Endothelial cell of umbilical vein (primary cell): ENCODE data around the gene ANP32E. TPM values are rescaled to one million over a fixed set of nuclear protein-coding genes. Genes with fewer than 3 reads are reported as not detected.

Experiments
- BruUV-seq: library from RNA; stranded (reverse); fragments of 400-500 nt; replicated peaks from 2 replicates; lab custom pipeline; 2021; lab: Mats Ljungman, UMichigan
- CTCF ChIA-PET: fragments of 300-600, 350-600 bp; sonication (Branson Sonifier 250); formaldehyde crosslinking; loops from one replicate; lab custom pipeline; 2021; ENCODE audit warnings: antibody characterized with exemption, inconsistent platforms; lab: Charles Lee
- POLR2A ChIA-PET: fragments of 300-600, 350-600 bp; sonication (Branson Sonifier 250); formaldehyde crosslinking; loops from one replicate; lab custom pipeline; 2021; ENCODE audit warnings: antibody characterized with exemption, inconsistent platforms; lab: Charles Lee
- DNase-seq: peaks from one replicate; pipeline ENCODE4 v3.0.0-alpha.2; 2011; ENCODE audit warnings: low read depth, low spot score
- FAIRE-seq: peaks from 2 replicates; lab custom pipeline; 2011; peaks lifted over from hg19 to GRCh38; lab: Jason Lieb, UNC
- H2AFZ ChIP-seq: 2 replicates; pipeline ENCODE4 v1.6.0; 2012; ENCODE audit warnings: low read depth, low read length, control low read depth, inconsistent platforms
- H3K27ac ChIP-seq: 2 replicates; pipeline ENCODE4 v1.5.1; 2011; ENCODE audit warnings: low read depth, mild to moderate bottlenecking, control low read depth, low read length, moderate library complexity; ENCODE audit not compliant: insufficient read depth
- H3K27me3 ChIP-seq, 2 experiments: 2 replicates each; pipeline versions ENCODE4 v1.6.0 to v1.6.1; 2011; ENCODE audit warnings: low read length in 2 of 2, mixed read lengths in 1 of 2; ENCODE audit not compliant: control insufficient read depth in 2 of 2, insufficient read depth in 2 of 2
- H3K36me3 ChIP-seq, 2 experiments: 2 replicates in 1 of 2; 3 replicates in 1 of 2; pipeline ENCODE4 v1.5.1; 2011; ENCODE audit warnings: low read length in 2 of 2, mild to moderate bottlenecking in 1 of 2, moderate library complexity in 1 of 2; ENCODE audit not compliant: control insufficient read depth in 2 of 2, insufficient read depth in 2 of 2; ENCODE audit errors: extremely low read depth in 1 of 2
- H3K4me1 ChIP-seq: 3 replicates; pipeline ENCODE4 v1.5.1; 2011; ENCODE audit warnings: mild to moderate bottlenecking, low read length; ENCODE audit not compliant: control insufficient read depth, insufficient read depth; ENCODE audit errors: extremely low read depth
- H3K4me2 ChIP-seq: 2 replicates; pipeline ENCODE4 v1.6.1; 2011; ENCODE audit warnings: low read length, control low read depth, mixed read lengths; ENCODE audit not compliant: insufficient read depth
- H3K4me3 ChIP-seq, 3 experiments: fragments of 200-600 bp in 1 of 3; sonication (generic), shearing (Covaris generic) in 1 of 3; replicated peaks in 1 of 3; 2 replicates each; pipeline ENCODE4 v1.5.1; 2011 to 2016; ENCODE audit warnings: control low read depth in 3 of 3, low read length in 3 of 3, mild to moderate bottlenecking in 2 of 3, inconsistent platforms in 1 of 3, low read depth in 1 of 3, moderate library complexity in 1 of 3; ENCODE audit not compliant: insufficient read depth in 1 of 3
- H3K79me2 ChIP-seq: 2 replicates; pipeline ENCODE4 v1.6.0; 2012; ENCODE audit warnings: low read length, inconsistent platforms; ENCODE audit not compliant: control insufficient read depth, insufficient read depth
- H3K9ac ChIP-seq: replicated peaks from 2 replicates; pipeline ENCODE3; 2011; ENCODE audit warnings: low read length, control low read depth; ENCODE audit not compliant: insufficient read depth; ENCODE audit errors: extremely low read depth
- H3K9me1 ChIP-seq: replicated peaks from 3 replicates; pipeline ENCODE4 v1.6.0; 2011; ENCODE audit warnings: mild to moderate bottlenecking, low read length; ENCODE audit not compliant: control insufficient read depth, insufficient read depth; ENCODE audit errors: extremely low read depth
- H3K9me3 ChIP-seq: replicated peaks from 2 replicates; pipeline ENCODE4 v1.5.1; 2012; ENCODE audit warnings: low read length, inconsistent platforms; ENCODE audit not compliant: control insufficient read depth, insufficient read depth
- H4K20me1 ChIP-seq: replicated peaks from 2 replicates; pipeline ENCODE3; 2011; ENCODE audit warnings: mild to moderate bottlenecking, low read length; ENCODE audit not compliant: control insufficient read depth, insufficient read depth; ENCODE audit errors: extremely low read depth
- EZH2 ChIP-seq: IDR thresholded peaks from 2 replicates; pipeline ENCODE4 v1.6.1; 2012; ENCODE audit warnings: borderline replicate concordance, low read depth, mild to moderate bottlenecking, moderate library complexity, low read length, inconsistent platforms; ENCODE audit not compliant: severe bottlenecking
- FOS ChIP-seq: IDR thresholded peaks from 2 replicates; pipeline ENCODE4 v1.6.1; 2011; ENCODE audit warnings: mild to moderate bottlenecking, low read length, moderate library complexity, borderline replicate concordance; ENCODE audit not compliant: insufficient read depth
- GATA2 ChIP-seq: IDR thresholded peaks from 2 replicates; pipeline ENCODE4 v1.7.0; 2011; ENCODE audit warnings: low read depth, mild to moderate bottlenecking, moderate library complexity, mixed read lengths, low read length; ENCODE audit not compliant: insufficient read length, insufficient read depth
- JUN ChIP-seq: IDR thresholded peaks from 2 replicates; pipeline ENCODE4 v1.6.1; 2011; ENCODE audit warnings: borderline replicate concordance, low read depth; ENCODE audit not compliant: insufficient read length, insufficient read depth
- MAX ChIP-seq: IDR thresholded peaks from 2 replicates; pipeline ENCODE4 v1.6.1; 2011; ENCODE audit not compliant: insufficient read depth, insufficient read length
- MYC ChIP-seq: IDR thresholded peaks from one replicate; pipeline ENCODE4 v1.6.1; 2011; ENCODE audit warnings: mild to moderate bottlenecking, low read depth, low read length
- POLR2A ChIP-seq: IDR thresholded peaks from 2 replicates; pipeline ENCODE4 v1.6.1; 2012; ENCODE audit warnings: low read depth, mild to moderate bottlenecking, control low read depth, low read length
- POLR2AphosphoS5 ChIP-seq: IDR thresholded peaks from 2 replicates; pipeline ENCODE4 v1.6.1; 2012; ENCODE audit warnings: low read depth, mild to moderate bottlenecking, control low read depth, low read length, moderate library complexity; ENCODE audit not compliant: insufficient read depth
- dilution Hi-C: fragments of 300-500 bp; cut with MboI; formaldehyde crosslinking; loops from one replicate; pipeline ENCODE4 v1.15.0; 2019; ENCODE audit warnings: low sequenced_read_pairs; ENCODE audit not compliant: extremely low pct_ligation_motif_present
- intact Hi-C: fragments of 100-400 bp; cut with micrococcal nuclease; formaldehyde crosslinking; loops from one replicate; pipeline ENCODE4 v1.10.0; 2022
- polyA plus RNA-seq, 4 experiments: library from polyadenylated mRNA; depleted of rRNA in 3 of 4; stranded (reverse) in 3 of 4; unstranded in 1 of 4; fragments of >200 nt; gene quantifications; 2 replicates each; pipeline versions ENCODE4 v1.2.1 to v1.2.3, GENCODE V29; 2011 to 2012; ENCODE audit warnings: missing spikeins in 1 of 4
- total RNA-seq: library from RNA; stranded (reverse); gene quantifications from 2 replicates; pipeline ENCODE4 v1.2.3, GENCODE V29; 2021
- TF ChIP-seq, protein P1 (sequence below), 2 donors: IDR thresholded peaks; 1 replicate in 1 of 2; 2 replicates in 1 of 2; pipeline ENCODE4 v1.5.1; 2011; ENCODE audit warnings: low read length in 2 of 2, mild to moderate bottlenecking in 2 of 2, moderate library complexity in 2 of 2, control low read depth in 1 of 2, inconsistent platforms in 1 of 2, low read depth in 1 of 2; ENCODE audit not compliant: insufficient read depth in 1 of 2; ENCODE audit errors: extremely low read depth in 1 of 2

The ANP32E gene
- total and polyA plus RNA-seq, 2 donors (not counting 3 experiments of a cell fraction or from before 2014, with no cell fraction given): 6.8 to 53.4 TPM

DNA sequence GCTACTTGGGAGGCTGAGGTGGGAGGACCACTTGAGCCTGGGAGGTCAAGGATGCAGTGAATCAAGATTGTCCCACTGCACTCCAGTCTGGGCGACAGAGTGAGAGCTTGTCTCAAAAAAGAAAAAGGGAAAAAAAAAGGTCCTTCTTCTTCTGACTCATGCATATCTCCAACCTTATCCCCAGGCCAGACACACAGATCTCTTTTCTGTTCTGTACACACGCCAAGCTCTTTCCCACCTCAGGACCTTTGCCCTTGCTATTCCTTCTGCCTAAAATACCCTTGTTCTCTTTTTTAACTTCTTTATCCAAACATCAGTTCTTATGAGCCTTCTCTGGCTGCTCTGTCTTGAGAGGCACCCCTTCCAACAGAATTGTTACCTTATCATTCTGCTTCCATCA, 64.1 kb downstream of the ANP32E start:
- intact Hi-C loops: no loop called here
- POLR2A ChIA-PET: no interaction called here
- dilution Hi-C loops: no loop called here
- Histone ChIP-seq H3K9me1 (no peaks in the 10 kb centered on the region), H3K79me2 (no peaks in the 10 kb centered on the region), H3K27ac (no peak overlapping the region), H2AFZ (no peak overlapping the region), H3K9ac (no peak overlapping the region), H3K4me3 (no peak overlapping the region), H3K27me3 (no peaks in the 10 kb centered on the region), H3K36me3 (no peaks in the 10 kb centered on the region), H3K9me3 (no peaks in the 10 kb centered on the region), H3K4me1 (no peaks in the 10 kb centered on the region), H4K20me1 (no peaks in the 10 kb centered on the region), H3K4me2 (no peak overlapping the region)
- TF ChIP-seq JUN (no peak), MAX (no peak), POLR2AphosphoS5 (no peak), GATA2 (no peak), EZH2 (no peak), POLR2A (no peak), FOS (no peak), MYC (no peak)
- TF ChIP-seq, protein P1, sequence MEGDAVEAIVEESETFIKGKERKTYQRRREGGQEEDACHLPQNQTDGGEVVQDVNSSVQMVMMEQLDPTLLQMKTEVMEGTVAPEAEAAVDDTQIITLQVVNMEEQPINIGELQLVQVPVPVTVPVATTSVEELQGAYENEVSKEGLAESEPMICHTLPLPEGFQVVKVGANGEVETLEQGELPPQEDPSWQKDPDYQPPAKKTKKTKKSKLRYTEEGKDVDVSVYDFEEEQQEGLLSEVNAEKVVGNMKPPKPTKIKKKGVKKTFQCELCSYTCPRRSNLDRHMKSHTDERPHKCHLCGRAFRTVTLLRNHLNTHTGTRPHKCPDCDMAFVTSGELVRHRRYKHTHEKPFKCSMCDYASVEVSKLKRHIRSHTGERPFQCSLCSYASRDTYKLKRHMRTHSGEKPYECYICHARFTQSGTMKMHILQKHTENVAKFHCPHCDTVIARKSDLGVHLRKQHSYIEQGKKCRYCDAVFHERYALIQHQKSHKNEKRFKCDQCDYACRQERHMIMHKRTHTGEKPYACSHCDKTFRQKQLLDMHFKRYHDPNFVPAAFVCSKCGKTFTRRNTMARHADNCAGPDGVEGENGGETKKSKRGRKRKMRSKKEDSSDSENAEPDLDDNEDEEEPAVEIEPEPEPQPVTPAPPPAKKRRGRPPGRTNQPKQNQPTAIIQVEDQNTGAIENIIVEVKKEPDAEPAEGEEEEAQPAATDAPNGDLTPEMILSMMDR (IDR thresholded peaks at IDR 0.05; ENCODE audit: extremely low read depth in 1 of 2, insufficient read depth in 1 of 2, low read depth in 1 of 2, low read length in 2 of 2): no peak
- DNase-seq: no peak
- BruUV-seq: no TSS peak
- FAIRE-seq: no peak
- CTCF ChIA-PET: interaction anchor here (1.6 to 6.0 kb wide), 6 partner anchors 10 to 209 kb away, joined by 5 to 165 read pairs (median 8); partner anchors contain the start of gene VPS45
